ENCODE results near the gene TRPM3.

Gene TRPM3

DNA sequence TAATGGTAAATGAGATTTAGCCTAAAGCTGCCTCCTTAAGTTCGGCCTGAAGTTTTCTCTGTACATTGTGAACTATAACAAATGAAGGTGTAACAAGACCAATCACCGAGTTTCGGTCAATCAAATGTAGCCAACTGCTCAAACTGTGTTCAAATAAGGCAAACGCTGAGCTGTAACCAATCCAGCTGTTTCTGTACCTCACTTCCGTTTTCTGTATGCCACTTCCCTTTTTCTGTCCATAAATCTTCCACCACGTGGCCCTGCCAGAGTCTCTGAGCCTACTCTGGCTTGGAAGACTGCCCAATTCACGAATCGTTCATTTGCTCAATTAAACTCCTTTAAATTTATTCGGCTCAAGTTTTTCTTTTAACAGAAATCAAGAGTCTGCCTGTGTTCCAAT, 513.5 kb downstream of the TRPM3 start:
- no peak for DNase-seq (ENCODE audit: low spot score)

DNA sequence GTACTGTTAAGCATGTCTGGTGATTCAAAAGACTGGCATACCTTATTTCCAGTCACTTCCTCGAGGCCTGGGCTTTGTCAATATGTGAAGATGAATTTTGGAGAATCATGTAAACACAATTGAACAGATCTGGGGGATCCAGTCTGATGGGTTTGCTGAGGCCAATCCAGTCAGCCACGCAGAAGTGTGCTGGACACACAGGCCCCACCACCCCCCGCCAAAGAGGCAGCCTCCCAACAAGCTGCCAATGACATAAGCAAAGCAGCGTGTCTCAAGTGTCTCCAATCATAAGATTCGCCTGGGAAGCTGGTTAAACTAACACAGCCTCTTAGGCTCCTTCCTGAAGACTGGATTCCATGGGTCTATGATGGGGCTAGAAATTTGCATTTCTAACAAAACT, 514.1 kb downstream of the TRPM3 start:
- no peak for DNase-seq (ENCODE audit: low spot score)

DNA sequence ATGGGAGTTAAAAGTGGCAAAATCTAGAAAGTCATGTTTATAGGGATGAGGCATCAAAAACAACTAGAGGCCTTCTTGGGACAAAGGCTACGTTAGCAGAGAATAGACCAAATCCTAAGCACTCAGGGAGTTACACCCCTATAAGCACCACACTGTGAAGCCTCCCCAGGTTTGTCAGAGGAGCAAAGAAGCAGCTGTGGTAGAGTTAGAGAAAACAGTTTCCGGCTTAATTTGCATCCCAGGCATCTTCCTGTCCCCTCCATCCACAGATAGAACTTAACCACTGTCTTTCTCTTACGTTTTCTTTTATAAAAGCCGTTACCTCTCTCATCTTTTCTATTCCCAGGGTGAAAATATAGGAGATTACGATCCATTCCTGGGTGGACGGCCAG, 518.4 kb downstream of the TRPM3 start:
- DNase-seq (ENCODE audit: low spot score), result no peak

DNA sequence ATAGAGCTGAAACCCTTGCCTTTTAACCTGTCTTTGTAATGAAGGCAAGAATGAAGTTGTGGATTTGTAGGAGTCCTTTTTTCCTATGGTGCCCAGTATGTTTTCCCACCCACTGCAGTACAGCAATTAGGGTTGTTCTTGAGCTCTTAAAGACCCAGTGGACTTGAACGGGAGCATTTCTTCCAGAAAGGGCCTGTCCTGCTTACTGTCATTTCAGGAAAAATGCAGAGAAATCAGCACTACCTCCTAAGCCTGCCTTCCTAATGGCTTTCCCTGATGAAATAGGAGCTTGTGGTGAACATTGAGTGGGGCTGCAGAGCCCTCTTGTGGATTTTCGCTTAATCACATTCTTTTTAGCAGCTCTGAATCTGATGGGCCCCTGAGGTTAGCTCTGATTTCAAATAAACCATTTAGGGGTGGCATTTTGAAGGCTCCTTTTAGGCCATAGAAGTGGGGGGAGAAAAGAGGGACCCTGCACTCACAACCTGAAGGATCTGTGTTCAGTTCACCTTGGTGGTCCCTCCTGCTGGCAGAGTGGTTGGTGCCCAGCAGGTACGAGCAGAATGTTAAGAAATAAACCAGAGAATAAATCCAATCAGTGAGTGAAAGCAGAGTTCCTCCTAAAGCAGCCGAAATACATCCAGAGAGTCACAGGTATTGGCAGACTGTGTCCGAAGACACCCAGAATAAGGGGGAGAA, 519.0 kb downstream of the TRPM3 start:
- peak; percentile 75 for DNase-seq (ENCODE audit: low spot score)

DNA sequence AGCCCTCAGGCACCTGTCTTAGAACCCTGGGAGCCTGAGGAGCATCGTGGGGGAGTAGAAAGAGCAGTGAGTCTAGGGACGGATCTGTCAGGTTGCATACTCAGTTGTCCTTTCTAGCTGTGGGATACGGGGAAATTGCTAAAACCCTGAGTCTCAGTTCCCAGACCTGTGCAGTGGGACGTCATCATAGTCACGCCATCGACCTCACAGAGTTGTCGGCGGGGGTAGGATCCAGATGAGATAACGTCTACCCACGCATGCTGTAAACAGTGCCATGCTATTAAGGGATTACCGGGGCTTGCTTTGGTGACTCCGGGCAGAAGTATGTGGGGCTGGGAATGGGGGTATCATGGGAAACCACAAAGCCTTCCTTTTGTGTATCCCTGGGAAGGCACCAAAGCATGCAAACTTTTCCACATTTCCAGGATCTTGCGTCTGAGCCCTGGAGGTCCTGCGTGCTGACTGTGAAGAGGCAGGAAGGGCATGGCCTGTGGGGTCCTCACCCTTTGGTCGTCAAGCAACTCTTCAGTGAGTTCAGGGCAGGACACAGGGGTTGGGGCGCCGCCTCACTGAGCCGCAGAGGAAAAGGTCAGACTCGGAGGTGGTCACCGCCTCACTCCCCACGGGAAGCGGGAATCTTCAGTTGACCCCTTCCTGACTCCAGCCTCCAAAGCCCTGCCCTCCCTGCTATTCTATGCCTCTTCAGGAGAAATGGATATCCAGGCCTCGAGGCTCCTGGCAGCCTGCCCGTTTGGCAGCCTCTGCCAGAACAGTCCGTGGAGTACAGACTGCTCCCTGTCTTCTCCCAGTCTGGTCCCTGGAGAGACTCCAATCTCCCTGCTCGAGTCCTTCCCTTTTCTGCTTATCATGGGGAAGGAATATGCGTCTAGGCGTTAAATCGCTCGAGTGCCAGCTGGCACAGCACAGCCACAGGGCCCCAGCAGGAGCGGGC, 520.1 kb downstream of the TRPM3 start:
- DNase-seq (ENCODE audit: low spot score), result no peak

DNA sequence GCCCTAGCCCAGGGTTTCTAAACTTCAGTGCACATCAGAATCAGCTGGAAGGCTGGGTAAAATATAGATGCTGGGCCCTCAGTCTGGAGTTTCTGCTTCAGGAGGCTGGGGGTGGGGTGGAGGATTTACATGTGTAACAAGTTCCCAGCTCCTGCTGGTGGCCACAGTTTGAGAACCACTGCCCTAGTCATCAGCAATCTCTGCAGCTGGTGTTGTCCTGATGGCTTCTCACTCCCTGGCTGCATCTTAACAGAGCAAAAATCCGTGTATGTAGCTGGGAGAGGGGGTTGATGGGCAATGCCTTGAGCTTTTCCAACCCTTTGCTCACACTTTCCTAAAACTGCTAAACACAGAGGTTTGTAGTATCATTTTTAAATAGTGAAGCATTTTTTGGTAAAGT, 520.9 kb downstream of the TRPM3 start:
- DNase-seq (ENCODE audit: low spot score), result no peak

DNA sequence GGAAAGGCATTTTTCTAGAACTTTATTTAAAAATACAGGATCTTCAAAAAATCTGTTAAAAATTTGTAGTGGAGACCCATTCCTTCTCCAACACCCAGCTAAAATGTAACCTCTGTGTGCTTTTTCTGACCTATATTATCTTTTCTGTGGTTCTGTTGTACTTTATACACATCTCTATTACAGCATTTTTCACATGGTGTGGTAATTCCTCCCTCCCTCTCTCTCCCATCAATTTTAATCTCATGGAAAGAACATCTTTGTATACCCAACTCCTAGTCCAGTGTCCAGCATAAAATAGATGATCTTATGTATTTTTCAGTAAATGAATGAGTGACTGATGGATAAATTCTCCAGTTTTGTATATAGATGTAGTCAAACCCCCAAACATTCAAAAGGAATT, 523.5 kb downstream of the TRPM3 start:
- no peak for DNase-seq (ENCODE audit: low spot score)

DNA sequence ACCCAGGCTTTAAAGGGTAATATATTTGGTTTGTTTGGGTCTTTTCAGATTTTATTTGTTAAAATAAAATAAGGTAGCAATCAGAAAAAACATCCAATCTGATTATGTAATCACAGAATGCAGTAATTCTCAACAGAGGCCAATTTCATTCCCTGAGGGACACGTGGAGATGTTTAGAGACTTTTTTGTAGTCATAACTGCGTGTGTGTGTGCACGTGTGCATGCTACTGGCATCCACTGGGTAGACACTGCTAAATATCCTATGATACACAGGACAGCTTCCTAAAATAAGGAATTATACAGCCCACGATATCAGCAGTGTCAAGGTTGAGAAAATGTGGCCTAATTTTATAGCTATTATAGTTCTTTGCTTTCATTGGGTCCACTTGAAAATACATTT, 526.2 kb downstream of the TRPM3 start:
- DNase-seq (ENCODE audit: low spot score), result no peak

DNA sequence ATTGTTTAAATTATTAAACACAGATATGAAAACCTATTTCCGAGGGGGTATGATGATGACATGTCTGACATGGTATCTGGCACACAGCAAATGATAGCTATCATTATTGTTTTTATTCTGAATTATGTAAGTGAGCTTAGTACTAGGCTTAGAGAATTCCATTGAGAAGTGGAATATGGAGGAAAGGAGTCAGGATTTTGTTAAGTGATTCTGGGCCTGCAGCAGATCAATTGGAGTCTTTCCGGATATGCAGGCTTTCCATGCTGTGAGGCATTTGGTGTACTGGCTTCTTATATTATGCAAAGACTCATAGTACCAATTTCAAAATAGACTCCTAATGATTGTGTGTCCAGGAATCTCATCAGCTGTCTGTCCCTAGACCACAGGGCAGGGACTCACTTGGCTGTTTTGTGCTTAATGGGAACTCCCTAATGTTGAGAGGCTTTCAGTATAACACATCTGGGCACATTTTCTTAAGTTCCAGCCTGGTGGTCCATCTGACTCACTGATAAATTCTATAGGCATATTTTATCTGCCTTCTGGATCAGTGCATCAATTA, 527.0 kb downstream of the TRPM3 start:
- no peak for DNase-seq (ENCODE audit: low spot score)

DNA sequence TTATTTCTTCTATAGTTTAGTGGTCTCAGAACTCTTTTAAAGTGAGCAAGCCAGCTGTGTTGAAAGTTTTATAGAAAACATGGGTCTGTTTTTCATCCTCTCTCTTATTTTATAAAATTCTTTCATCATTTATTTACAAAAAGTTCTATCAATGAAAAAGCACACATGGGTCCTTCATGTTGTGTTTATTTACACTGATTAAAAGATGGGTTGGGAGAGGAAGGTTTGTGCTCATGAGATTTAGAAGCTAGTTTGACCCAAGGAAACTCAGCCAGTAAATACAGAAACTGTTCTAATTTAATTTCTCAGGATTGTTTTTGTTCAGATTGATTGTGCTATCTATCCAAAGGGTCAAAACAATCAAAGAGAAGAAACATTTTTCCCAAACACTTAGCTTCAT, 528.2 kb downstream of the TRPM3 start:
- no peak for DNase-seq (ENCODE audit: low spot score)

DNA sequence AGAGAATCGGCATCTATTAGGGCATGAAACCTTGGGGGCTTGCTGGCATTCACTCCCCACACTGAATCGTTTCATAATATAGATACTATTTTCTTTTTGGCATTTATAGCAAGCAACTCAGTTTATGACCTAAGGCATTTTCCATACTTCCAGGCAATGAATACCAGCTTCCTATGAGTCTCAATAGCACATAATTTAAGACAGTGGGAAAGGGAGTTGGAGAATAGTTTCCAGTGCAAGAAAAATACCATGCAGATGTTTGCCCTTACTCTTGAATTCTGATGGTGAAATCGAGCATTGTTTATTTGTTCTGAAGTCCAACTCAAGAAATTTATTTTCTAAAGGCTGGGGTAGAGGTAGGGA, 531.1 kb downstream of the TRPM3 start:
- DNase-seq (ENCODE audit: low spot score), result no peak

DNA sequence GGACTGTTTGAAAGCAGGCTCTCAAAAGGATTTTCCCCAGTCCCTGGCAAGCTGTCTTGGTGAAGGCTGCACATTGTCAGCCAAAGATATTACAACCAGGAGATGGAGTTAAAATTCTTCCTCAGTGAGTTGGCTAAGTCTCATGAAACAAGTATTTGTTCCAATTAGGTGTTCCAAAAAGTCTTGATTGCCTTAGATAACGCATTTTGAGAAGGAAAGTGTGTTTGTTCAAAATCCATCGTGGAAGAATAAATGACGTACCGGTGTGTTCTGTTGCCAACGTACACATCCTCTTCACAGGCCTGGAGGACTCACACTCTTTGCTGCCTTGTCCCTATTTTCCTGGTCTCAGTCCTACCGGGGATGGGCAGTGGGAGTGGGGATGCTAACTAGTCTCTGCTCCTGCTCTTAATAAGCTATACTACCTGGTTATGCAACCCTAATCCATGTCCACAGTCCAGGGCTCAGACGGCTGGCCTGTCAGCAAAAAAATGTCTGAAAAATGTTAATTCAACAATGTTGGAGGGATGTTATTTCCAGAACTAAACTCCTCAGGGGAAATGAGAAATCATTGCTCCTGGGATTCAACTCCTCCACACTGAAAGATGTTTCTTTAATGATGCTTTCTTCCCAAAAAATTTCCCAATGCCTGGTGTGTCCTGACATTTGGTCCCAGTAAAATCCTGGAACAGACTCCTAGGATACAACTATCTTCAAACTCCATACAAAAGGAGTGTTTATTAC, 531.7 kb downstream of the TRPM3 start:
- DNase-seq (ENCODE audit: low spot score), result no peak

DNA sequence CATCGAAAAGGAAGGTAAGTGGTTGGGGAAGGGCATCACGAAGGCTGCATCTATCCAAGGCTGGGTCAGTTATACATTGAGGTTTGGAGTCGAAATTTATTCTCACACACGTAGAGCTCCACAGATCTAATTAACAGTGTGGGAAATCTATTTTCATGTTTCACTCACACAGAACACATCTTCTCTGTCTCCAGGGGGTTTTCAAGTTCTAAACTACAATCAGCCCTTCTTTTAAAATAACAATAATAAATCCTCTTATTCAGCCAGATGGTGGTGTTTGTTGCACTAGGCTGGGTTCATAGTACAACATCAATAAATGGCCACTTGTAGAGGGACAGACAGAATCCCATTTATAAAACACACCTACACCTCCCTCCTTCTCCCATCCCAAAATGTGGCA, 532.4 kb downstream of the TRPM3 start:
- DNase-seq (ENCODE audit: low spot score), result no peak

DNA sequence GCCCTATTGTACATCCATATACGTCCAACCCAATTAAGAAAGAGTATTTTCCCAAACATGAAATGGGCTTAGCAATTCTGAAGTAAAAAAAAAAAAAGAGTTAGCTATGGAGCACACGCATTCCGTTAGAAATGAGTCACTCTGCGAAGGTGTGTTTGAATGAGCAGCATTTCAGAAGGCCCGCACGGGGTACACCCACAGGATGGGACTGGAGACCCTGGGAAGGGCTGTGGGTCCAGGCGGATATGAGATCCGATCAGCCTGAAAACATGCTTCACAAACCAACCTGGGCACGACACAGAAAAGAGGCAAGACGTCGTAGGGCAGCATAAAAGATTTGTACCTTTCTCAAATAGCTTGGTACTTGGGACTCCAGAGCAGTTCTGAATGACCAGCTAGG, 533.0 kb downstream of the TRPM3 start:
- no peak for DNase-seq (ENCODE audit: low spot score)

DNA sequence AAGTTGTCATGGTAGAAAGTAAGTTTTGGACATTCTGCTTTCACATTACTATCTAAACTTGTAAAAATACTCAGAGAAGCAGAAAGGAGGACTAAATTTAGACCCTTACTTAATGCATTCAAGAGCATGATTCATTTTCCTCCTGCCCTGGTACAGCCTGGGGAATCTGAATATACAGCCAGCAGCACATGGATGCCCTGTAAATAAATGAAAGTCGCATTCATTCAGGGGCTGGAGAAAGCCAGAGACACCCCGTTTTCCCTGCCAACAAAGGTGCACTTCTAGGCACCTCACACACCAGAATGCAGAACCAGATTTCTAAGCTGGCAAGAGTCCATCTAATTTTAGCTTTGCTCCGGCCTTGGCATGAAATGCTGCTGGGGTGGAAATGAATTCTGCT, 534.2 kb downstream of the TRPM3 start:
- DNase-seq (ENCODE audit: low spot score), result no peak

DNA sequence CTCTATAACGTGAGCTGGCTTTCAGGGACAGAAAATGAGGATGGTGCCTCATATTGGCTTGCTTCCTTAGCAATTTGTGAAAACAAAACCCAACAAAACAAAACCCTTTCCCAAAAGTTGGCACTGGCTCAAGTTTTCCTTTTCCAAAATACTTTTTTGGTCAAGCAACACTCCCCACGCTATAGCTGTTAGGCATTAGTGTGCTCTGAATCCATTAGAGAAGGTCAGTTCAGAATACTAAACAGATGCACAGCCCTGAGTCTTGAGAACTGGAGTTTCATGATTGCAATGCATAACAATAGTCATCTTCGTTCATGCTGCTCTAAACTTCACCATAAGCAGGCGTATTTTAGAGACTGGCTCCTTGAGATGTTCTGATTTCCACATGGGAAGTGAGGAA, 534.9 kb downstream of the TRPM3 start:
- DNase-seq (ENCODE audit: low spot score), result no peak

DNA sequence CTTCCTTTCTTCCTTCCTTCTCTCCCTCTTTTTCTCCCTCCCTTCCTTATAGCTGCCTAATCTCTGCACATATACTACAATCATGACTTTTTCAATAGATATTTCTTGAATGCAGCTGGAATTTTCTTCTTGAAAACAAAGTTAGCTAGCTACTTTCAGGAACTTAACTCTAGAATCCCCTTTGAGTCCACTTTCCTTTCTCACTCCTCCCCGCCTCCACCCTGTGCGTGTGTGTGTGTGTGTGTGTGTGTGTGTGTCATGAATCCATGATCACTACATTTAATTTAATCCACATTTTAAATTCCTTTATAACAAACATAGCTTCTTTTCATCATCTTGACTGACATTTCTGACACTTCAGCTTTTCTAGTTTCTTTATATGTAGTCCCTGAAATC, 539.5 kb downstream of the TRPM3 start:
- no peak for DNase-seq (ENCODE audit: low spot score)

DNA sequence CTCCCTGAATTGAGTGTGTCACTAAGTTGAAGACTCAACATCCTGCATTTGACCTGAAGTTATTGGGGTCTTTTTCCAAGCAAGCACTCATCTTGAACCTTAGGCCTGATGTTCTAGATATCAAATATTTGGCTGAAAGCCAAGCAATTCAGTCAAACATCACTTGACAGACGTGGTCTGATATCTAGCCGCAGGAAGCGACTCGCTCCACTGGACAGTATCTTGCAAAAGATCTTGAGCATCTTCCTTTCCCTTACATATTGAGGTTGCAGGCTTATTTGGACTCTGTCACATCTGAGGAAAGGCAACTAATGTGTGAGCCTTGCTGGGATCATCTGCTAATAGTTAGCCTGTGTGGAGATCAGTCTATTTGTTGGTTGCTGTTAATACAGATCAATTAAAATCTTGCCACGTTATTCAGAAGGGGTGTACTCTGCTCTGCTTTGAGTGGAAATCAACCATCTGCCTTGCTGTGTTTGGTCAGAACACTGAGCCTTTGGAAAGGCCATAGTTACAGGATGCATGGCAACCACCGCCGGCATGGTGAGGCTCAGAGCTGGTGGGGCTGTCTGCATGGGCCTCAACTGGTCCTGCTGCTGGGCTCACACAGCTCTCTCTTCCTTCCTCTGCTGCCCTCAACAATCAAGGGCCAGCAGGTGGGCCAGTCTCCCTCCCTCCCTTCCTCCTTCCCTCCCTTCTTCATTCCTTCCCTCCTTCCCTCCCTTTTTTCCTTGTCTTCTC, 540.0 kb downstream of the TRPM3 start:
- no peak for DNase-seq (ENCODE audit: low spot score)

DNA sequence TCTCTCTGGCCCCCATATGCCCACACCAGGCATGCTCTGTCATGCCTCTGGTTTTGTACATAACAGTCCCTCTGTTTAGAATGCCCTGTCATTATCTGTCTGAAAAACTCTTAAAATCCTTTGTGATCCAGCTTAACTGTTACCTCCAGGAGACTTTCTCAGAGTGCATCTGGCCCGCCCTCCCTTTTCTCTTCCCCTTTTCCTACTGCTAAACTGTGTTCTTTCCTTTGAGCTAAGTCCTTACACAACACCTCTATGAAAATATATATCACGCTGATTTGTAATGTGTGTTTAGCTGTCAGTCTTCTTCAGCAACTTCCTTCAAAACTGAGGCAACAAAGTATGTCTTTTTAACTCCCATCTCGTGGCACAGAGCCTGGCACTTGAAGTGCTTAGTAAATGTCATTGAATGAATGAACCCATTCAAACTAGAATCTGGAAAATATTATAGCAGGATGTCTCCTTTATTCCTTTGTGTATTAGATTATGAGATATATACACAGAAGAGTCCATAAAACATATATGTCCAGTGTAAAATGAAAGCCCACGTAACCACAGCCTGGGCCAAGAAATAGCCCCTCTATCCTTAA, 540.7 kb downstream of the TRPM3 start:
- DNase-seq (ENCODE audit: low spot score), result no peak

DNA sequence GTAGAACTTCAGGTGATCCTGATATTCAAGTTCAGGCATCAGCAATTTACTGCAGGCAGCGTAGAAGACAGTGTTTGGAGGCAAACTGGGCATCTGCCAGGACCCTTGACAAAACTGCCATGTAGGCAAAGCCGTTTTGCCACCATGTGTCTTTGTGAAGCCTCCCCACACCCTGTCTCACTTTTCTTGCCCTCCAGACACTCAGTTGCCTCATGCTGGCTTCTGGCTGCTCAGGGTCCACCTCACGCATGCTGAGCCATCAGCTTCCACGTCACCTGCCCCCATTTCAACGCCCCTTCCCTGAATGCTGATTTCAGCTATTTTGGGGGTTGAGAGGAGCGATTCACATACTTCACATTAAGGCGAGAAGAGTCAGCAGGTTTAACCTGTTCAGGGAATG, 541.7 kb downstream of the TRPM3 start:
- DNase-seq (ENCODE audit: low spot score), result no peak

DNA sequence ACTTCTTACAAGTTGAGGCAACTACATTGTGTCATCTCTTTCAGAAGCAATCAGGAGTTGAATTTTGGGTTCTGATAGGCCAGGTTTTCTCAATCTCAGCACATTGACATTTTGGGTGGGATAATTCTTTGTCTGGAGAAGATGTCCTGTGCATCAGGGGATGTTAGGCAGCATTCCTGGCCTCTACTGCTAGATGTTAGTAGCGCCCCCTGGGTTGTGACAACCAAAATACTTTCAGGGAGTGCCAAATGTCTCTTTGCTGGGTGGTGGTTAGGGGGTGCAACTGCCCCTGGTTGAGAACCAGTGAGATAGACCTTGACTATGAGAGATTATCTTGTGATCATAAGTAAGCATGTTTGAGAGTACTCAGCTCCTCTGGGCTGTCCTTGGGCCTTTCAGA, 542.7 kb downstream of the TRPM3 start:
- DNase-seq (ENCODE audit: low spot score), result no peak

DNA sequence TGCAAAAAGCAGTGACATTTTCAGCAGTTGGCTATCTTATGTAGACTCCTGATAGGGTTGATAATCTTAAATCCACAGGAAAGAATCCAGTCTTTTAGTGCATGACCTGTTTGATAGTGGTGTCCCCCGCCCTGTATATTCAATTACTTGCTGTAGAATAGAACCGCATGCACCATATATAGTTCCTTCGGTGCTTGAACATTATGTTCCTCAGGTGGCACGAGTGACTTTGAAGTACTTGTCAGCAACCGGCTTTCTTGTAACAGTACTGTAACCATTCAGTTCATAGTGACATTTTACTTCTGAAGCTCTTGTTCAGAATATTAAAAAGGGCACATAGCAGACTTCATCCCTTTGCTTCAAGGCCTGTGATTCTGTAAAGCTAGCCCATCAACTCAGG, 543.8 kb downstream of the TRPM3 start:
- no peak for DNase-seq (ENCODE audit: low spot score)

Data from iPS-NIHi11 (cell line).